Tibial nerve (tissue), 4 donors: ENCODE data around the gene FN3KRP. TPM values are rescaled to one million over a fixed set of nuclear protein-coding genes. Genes with fewer than 3 reads are reported as not detected.

ENCODE experiments used
- DNase-seq, 2 donors: peaks; one replicate each; pipeline ENCODE4 v3.0.0-alpha.2; 2019; ENCODE audit warnings: low spot score in 2 of 2
- H3K27ac ChIP-seq, 4 donors: fragments of 200-600 bp; sonication (generic) in 3 of 4; one replicate each; pipeline ENCODE4 v1.5.1; 2017 to 2019; ENCODE audit warnings: mild to moderate bottlenecking in 1 of 4
- H3K27me3 ChIP-seq, 2 donors: fragments of 200-600 bp; sonication (generic) in 1 of 2; one replicate each; pipeline versions ENCODE4 v1.5.1 to v1.6.0; 2017 to 2019
- H3K36me3 ChIP-seq, 3 donors: fragments of 200-600 bp; sonication (generic); one replicate each; pipeline ENCODE4 v1.5.1; 2018 to 2019
- H3K4me1 ChIP-seq, 4 donors: fragments of 200-600 bp; sonication (generic) in 3 of 4; one replicate each; pipeline ENCODE4 v1.5.1; 2017 to 2019
- H3K4me3 ChIP-seq, 4 donors: fragments of 200-600 bp; sonication (generic) in 3 of 4; one replicate each; pipeline ENCODE4 v1.5.1; 2017 to 2019; ENCODE audit warnings: mild to moderate bottlenecking in 1 of 4, moderate library complexity in 1 of 4
- H3K9me3 ChIP-seq, 4 donors: fragments of 200-600 bp; sonication (generic) in 3 of 4; one replicate each; pipeline ENCODE4 v1.5.1; 2017 to 2019
- EP300 ChIP-seq, 2 donors: sonication (generic); formaldehyde crosslinking; IDR thresholded peaks; one replicate each; pipeline ENCODE4 v1.6.1; 2017; ENCODE audit warnings: antibody characterized with exemption in 2 of 2, mild to moderate bottlenecking in 1 of 2
- POLR2A ChIP-seq, 2 donors: fragments of 450-650 bp; IDR thresholded peaks; one replicate each; pipeline ENCODE4 v1.6.1; 2017; ENCODE audit warnings: antibody characterized with exemption in 2 of 2, mild to moderate bottlenecking in 2 of 2, moderate library complexity in 2 of 2
- WGBS, 2 donors: methylation state at CpG; one replicate each; pipeline ENCODE4 v1.1.5; 2018; 5-methylcytosine and 5-hydroxymethylcytosine counted together
- total RNA-seq, 4 donors: library from RNA; depleted of rRNA; stranded (reverse); fragments of >200 nt; gene quantifications; one replicate each; pipeline ENCODE4 v1.1.0, GENCODE V29; 2016
- TF ChIP-seq, protein P1 (sequence below), 5 experiments: fragments of 200-600 bp in 3 of 5; fragments of 450-650 bp in 2 of 5; sonication (generic) in 3 of 5; IDR thresholded peaks; one replicate each; pipeline ENCODE4 v1.5.1; 2016 to 2019; ENCODE audit warnings: antibody characterized with exemption in 5 of 5, mild to moderate bottlenecking in 3 of 5, moderate library complexity in 2 of 5

FN3KRP gene
- total RNA-seq, 4 donors from 2014 or later, result 17.4 to 22.5 (median 21.0) TPM

DNA sequence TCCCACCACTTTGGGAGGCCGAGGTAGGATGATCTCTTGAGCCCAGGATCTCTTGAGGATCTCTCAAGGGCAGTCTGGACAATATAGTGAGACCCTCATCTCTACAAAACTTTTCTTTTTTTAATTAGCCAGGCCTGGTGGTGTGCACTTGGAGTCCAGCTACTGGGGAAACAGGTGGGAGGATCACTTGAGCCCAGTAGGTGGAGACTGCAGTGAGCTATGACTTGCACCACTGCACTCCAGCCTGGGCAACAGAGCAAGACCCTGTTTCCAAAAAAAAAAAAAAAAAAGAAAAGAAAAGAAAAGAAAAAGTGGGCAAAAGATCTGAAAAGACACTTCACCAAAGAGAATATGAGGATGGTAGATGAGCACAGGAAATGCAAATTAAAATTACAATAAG is 33.0 kb upstream of the FN3KRP start:
- H3K9me3 ChIP-seq, result peaks cover 0 to 15% (median 5%) of the 10 kb centered on the region in 4 donors
- peaks cover 0 to 9% (median 0%) of the 10 kb centered on the region in 3 donors for H3K36me3 ChIP-seq
- DNase-seq, result no peak
- H3K27ac ChIP-seq, result peak overlapping the region in 1 of 4 donors; percentile 36
- H3K4me1 ChIP-seq, result peaks cover 0 to 3% (median 0%) of the 10 kb centered on the region in 4 donors
- 88 to 94% methylated on average over 1 of the region's 1 CpG for WGBS, 2 donors
- TF ChIP-seq, protein P1, sequence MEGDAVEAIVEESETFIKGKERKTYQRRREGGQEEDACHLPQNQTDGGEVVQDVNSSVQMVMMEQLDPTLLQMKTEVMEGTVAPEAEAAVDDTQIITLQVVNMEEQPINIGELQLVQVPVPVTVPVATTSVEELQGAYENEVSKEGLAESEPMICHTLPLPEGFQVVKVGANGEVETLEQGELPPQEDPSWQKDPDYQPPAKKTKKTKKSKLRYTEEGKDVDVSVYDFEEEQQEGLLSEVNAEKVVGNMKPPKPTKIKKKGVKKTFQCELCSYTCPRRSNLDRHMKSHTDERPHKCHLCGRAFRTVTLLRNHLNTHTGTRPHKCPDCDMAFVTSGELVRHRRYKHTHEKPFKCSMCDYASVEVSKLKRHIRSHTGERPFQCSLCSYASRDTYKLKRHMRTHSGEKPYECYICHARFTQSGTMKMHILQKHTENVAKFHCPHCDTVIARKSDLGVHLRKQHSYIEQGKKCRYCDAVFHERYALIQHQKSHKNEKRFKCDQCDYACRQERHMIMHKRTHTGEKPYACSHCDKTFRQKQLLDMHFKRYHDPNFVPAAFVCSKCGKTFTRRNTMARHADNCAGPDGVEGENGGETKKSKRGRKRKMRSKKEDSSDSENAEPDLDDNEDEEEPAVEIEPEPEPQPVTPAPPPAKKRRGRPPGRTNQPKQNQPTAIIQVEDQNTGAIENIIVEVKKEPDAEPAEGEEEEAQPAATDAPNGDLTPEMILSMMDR (IDR thresholded peaks at IDR 0.05), result no peak
- TF ChIP-seq EP300 (IDR thresholded peaks at IDR 0.05), result no peak
- no peak for TF ChIP-seq POLR2A (IDR thresholded peaks at IDR 0.05)
- H3K4me3 ChIP-seq, result no peak overlapping the region
- no peaks in the 10 kb centered on the region for H3K27me3 ChIP-seq

DNA sequence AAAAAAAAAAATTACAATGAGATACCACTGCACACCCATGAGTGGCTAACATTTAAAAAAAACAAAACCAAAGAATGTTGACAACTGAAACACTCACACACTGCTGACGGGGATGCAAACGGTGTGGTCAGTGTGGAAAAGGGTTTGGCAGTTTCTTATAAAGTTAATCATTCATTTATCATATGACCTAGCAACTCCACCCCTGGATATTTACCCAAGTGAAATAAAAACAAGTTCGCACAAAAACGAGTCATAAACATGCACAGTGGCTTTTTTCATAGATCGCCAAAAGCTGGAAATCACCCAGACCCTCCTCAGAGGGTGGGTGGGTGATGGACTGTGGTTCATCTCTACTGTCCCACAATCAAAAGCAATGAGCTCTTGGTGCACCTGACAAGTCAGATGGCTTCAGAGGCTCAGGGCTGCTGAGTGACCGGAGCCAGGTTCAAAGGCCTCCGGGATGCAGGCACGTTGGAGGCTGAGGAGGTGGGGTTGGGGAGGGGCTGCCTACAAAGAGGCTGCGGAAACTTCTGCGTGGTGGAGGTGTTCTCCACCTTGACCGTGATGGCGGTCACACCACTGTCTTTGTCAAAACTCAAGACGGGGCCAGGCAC is 32.2 kb upstream of the FN3KRP start:
- 68 to 77% methylated on average over 12 to 13 of the region's 13 CpGs for WGBS, 2 donors
- peaks cover 0 to 3% (median 0%) of the 10 kb centered on the region in 4 donors for H3K4me1 ChIP-seq
- no peaks in the 10 kb centered on the region for H3K27me3 ChIP-seq
- no peak for DNase-seq
- peaks cover 0 to 9% (median 0%) of the 10 kb centered on the region in 3 donors for H3K36me3 ChIP-seq
- TF ChIP-seq EP300 (IDR thresholded peaks at IDR 0.05) (no peak), POLR2A (IDR thresholded peaks at IDR 0.05) (no peak)
- TF ChIP-seq, protein P1 (IDR thresholded peaks at IDR 0.05), result no peak
- peaks cover 0 to 15% (median 5%) of the 10 kb centered on the region in 4 donors for H3K9me3 ChIP-seq
- no peak overlapping the region for H3K27ac ChIP-seq
- no peak overlapping the region for H3K4me3 ChIP-seq

DNA sequence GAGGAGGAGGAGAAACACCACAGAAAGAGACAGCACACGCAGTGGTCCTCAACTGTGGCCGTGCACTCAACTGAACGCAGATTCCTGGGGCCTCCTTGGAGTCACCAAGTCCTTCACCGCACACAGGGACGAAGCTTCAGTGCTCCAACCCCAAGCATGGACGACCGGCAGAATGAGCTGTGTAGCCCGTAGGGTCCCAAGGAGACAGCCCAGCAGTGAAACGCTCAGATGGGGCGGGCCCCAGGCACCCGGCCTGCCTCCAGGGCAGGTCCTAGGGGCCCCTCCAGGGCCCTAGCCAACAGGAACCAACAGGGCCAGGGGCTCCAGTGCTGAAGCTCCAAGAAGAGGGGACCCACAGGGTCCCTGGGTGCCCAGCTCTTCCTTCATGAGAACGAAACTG is 31.2 kb upstream of the FN3KRP start:
- WGBS, 2 donors, result 90 to 92% methylated on average over 11 to 12 of the region's 12 CpGs
- H3K4me3 ChIP-seq, result no peak overlapping the region
- H3K27ac ChIP-seq, result peak overlapping the region in 1 of 4 donors; percentile 75
- no peak for TF ChIP-seq POLR2A (IDR thresholded peaks at IDR 0.05)
- TF ChIP-seq, protein P1 (IDR thresholded peaks at IDR 0.05), result no peak
- TF ChIP-seq EP300 (IDR thresholded peaks at IDR 0.05), result no peak
- peaks cover 0 to 9% (median 0%) of the 10 kb centered on the region in 3 donors for H3K36me3 ChIP-seq
- no peaks in the 10 kb centered on the region for H3K27me3 ChIP-seq
- H3K9me3 ChIP-seq, result peaks cover 0 to 15% (median 5%) of the 10 kb centered on the region in 4 donors
- H3K4me1 ChIP-seq, result peaks cover 0 to 6% (median 2%) of the 10 kb centered on the region in 4 donors
- no peak for DNase-seq

GRCh38 chr17:82686366-82687324 is 29.9 kb upstream of the FN3KRP start:
- peaks cover 0 to 7% (median 0%) of the 10 kb centered on the region in 3 donors for H3K36me3 ChIP-seq
- DNase-seq, result no peak
- no peak for TF ChIP-seq POLR2A (IDR thresholded peaks at IDR 0.05)
- TF ChIP-seq, protein P1 (IDR thresholded peaks at IDR 0.05), result no peak
- TF ChIP-seq EP300 (IDR thresholded peaks at IDR 0.05), result no peak

More at GRCh38 chr17:82686366-82687324, 29.9 kb upstream of the FN3KRP start:
- Histone ChIP-seq H3K9me3 (peaks cover 0 to 8% (median under 1%) of the 10 kb centered on the region in 4 donors), H3K27me3 (no peaks in the 10 kb centered on the region), H3K4me3 (no peak overlapping the region), H3K4me1 (peaks cover 0 to 13% (median 5%) of the 10 kb centered on the region in 4 donors), H3K27ac (peak overlapping the region; percentile 32 to 75 (median 68))
- 73 to 77% methylated on average over 19 of the region's 19 CpGs for WGBS, 2 donors
